GM19397 (cell line): Measurements from ENCODE around the gene DSCAM.
"Not testable (repeated sequence)": the region's sequence is repeated elsewhere in the genome, so short reads cannot be mapped to it uniquely, and the experiment has no call there.

ENCODE experiments used
- ATAC-seq: cut with Tn5 transposase; IDR thresholded peaks from one replicate; pipeline ENCODE4 v1.9.1; 2021; ENCODE audit warnings: mild to moderate bottlenecking, moderate library complexity; ENCODE audit not compliant: unreplicated experiment

The DSCAM gene

DNA sequence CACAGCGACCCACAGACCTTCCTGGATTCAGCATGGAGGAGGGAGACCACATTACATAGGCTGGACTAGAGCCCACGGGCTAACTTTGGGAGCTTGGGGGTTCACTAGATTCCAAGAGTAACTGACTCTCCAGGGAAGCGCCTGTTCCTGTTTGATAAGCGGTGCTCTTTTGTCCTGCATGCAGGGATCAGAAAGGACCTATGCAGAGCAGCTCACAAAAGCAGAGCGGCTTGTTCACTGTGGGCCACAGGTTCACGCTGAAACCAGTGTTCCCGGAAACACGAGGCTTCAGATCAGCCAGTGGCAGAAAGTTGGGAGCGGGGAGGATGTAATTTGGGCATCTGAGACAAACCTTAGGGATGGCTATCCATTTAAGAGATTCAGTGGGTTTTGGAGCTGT is 575.8 kb downstream of the DSCAM start:
- no peak for ATAC-seq

DNA sequence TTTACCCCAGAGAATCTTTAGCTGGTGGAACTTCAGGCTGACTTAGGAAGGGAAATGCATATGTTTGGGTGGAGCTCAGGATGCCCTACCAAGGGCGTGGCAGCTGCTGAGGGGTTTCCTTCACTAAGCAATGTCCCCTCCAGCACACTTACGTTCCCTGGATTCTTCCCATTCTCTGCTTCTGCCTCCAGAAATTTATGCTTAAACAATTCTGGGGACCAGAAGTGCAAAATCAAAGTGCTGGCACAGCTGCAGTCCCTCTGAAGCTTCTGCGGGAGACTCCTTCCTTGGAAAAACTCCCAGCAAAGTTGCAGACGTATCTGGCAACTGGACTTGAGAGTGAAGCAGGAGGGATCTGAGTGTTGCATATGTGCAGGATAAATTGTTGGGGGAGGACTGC is 576.9 kb downstream of the DSCAM start:
- ATAC-seq, result no peak

DNA sequence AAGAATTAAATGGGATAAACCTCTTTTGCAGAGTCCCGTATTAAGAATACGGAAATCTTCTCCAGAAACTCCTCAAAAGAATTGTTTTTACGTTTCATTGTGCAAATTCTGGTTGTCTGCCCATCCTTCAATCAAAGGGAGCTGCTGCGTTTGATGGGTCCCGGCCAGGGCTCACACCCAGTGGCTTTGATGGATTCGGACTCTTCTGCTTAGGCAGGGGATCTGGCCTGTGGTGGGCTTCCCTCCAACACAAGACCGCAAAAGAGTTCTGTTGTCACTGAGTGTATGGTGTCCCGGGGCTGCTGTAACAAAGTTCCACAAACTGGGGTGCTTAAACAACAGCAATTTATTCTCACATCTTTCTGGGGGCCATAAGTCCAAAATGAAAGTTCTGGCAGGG is 577.7 kb downstream of the DSCAM start:
- no peak for ATAC-seq

DNA sequence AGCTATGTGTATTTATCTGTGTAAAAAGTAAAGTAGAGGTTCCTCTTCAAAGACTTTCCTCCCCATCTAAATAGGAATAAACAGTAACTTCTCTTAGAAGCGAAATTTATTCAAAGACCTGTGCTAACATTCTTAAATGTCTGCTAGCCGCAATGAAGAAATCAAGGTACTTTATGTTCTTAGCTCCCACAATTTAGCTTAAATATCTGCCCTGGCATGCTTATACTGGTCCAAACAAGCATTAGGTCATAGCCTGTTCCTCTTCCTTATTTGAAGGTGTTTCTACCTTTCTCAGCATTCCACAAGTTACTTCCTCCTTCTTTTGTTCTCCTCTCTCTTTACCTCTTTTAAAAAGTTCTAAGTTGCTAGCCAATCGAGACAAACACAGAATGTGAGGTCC is 588.5 kb downstream of the DSCAM start:
- ATAC-seq, result not testable (repeated sequence)

DNA sequence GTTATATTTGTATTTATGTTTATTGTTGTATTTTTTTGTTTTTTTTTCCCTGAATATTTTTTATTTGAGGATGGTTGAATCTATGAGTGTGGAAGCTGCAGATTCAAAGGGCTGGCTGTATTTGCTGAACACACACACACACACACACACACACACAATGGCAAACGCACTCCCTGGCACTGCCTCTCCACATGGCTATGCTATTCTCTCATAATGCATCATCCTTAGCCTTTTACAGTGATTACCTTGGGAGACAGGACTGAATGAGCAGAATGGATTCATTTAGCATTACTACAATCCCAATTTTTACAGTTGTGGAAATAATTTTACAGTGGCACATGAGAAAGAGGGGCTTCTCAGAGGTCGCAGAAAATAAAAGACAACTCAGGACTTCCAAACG is 589.6 kb downstream of the DSCAM start:
- ATAC-seq, result no peak

DNA sequence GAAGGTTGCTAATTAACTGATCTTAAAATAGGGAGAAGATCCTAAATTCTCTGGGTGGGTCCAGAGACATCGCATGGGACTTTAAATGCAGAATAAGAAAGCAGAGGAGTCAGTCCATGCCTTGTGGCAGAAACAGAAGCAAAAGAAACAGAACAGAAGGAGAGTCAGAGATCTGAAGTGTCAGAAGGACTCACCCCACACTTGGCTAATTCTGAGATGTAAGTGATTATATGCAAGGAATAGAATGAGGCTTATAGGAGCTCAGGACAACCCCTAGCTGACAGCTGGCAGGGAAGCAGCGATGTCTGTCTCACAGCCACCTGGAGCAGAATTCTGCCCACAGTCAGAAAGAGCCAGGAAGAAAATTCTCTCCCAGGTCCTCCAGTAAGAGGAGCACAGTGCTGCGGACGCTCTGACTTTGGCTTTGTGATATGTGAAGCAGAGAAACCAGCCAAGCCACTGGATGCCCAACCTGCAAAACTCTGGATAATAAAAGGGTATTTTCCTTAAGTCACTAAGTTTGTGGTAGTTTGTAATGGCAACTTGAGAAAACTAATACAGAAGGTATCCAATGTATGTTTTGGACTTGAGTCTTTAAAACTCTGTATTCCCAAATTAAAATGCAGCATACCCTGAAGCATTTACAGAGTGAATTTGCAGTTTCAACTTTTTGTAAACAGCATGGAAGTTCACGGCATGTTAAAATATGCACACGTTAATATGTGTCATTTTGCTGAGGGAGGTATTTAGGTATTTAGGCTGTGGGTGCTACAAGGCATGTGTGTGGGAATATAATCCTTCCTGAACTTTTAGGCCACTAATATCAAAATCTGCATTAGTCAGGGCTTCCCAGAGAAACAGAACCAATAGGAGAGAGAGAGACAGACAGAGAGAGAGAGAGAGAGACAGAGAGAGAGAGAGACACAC is 591.2 kb downstream of the DSCAM start:
- no peak for ATAC-seq

DNA sequence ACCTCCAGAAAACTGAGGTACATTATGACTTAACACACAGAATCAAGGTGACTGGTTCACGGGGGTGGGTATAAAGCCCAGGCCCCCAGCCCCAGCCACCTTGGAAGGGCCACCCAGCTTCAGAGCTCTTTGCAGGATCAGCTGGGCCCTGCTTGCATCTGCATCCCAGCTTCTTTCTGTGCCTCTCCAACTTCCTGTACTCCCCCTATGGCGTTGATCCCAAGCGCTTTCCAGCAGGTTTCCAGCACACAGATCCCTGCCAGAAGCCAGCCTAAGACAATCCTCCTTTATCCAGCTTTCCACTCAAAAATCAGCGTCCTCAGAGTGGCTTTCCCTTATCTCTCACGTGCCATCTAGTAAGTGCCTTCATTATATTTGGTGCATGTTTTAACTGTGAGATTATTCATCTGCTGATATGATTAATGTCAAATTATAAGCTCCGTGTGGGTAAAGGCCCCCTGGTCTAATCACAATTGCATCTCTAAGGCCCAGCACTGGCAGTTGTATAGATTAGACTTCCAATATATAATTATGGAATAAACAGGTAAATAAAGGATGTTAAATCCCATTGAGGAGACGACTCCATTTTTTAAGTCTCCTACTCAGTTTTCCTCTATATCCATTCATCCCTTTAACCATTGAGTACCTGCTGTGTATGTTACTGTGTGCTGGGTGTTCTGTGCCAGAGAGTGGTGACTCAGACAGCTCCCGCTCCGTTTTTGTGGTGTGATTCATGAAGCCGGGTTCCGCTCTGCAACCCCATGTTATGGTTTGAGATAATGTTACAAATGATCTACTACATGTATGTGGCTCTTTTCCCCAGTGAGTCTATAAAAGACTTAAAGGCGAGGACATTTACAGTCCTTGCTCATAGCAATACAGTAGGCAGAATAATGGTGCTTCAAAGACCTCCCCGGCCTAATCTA is 592.2 kb downstream of the DSCAM start:
- ATAC-seq, result no peak

DNA sequence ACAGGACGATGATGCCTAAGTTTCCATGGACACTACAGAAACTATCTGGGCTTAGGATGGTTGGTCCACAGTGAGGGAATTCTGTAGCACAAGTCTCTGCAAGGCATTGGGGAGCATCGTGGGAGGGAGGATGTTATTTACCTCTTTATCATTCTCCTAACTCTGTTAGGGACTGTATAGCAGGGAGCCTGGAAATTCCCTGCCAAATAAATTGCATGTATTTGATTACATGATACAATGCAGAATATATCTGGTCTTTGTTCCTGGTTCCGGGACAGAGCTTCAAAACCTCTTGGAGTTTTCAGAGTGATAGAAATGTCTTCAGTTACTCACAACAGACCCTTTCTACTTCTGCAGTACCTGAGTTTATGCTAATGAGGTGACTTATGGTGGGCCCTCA is 593.8 kb downstream of the DSCAM start:
- ATAC-seq, result no peak

DNA sequence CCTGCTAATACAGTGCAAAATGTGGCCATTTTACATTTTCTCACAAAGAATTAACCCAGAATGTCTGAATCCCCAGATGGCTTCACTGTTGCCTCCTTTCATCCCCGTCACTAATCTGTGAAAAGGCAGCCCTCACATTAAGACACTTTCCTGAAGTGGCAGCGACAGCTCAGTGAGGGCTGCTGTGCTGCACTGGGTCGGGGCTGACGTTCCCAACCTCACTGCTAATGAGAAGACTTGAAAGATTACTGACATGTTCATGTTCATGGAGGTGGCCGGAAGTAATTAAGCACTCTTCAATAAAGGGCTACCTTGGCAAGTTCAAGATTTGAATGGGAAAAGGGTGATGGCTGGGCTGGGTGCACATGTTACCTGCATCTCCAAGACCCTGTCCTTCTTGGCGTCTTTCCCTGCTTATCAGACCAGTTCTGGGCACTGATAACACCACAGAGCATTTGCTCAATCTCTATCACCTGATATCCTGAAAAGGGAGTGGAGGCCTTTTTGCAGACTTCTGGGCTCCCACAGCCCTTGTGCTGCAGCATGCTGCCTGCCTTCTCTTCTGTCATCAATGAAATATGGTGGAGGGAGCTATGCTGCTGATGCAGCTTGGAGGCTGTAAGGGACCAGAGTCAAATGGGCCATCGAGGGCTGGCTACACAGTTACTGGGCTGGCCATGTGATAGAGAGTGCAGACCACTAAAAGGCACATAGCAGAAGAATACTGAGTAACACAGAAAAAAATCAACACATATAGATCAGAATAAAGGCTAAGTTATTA is 596.3 kb downstream of the DSCAM start:
- no peak for ATAC-seq

DNA sequence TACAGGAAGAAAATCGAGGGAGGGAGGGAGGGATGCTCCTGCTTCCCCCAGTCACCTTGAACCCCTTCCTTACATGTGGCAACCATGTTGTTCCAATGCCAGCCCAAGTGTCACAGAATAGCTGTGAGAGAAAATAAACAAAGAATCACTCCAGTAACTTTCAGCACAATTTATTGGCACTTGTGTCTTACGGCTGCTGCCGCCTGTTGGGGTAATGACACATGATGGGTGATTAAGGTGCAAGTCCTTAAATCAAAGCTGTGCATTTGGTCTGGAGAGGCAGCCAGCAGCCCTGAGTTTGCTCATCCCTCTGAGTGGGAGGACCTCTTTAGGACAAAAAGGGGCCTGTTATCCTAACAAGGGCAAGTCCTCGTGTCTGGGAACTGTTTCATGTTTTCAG is 602.0 kb downstream of the DSCAM start:
- ATAC-seq, result no peak

DNA sequence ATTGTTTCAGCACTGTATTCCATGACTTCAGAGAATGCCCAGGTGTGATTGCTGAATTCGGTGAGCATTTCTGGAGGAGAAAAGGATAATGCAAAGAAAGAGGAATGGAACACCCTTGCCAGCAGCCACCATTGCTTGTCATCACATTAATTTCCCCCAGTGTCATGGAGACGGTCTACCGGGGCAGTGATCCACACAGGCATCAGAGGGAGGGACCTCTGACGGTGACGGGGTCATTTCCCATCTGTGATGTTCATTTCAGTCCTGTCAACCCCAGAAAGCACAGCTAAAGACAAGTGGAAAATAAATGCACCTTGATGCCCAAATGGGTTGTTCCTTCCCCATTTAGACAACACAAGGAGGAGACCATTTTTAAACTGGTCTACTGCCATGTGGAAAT is 603.3 kb downstream of the DSCAM start:
- no peak for ATAC-seq

DNA sequence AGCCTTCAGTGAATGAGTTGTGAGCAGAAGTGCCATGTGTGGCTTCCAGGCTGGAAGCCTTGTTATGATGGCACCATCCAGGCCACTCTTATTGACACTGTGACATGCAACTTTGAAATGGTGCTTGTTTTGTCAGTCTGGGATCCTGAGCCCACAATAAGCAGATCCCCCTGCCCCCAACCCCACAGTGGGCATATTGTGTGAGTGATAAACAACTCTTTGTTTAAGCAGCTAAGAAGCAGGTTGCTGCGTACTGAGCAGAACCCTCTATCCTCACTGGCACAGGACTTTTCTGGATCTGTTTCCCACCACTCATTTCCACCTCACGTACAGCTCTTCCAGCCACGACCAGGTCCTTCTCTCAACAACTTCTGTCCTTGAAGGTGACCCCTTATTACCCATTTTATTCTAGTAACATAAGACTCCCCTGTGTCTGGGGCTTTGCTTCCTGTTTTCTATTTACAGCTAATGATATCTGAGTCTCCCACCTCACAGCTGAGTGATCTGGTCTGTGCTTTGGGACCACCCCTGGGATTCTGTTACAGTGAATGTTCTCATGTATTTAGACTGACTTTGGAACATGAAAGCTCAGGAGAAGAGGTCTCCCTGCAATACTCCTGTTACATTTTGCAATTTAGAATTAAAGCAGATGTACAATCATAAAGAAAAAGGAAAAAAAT is 604.2 kb downstream of the DSCAM start:
- no peak for ATAC-seq

DNA sequence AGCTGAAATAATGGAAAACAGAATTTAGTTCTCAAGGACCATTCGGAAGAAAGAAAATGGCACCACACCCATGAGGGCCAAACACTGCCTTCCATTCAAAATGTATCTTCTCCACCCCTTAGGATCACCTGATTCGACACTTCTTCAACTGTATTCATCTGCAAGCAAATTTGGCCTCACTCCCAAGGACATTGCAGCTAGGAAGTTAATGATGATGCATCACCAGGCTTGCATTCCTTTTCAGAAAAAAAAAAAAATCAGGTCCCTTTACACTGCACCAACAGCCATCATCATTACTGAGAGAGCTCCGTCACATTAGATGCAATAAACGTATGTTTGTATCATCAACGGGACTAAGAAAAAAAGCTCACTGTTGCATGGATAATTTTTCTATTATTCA is 611.4 kb downstream of the DSCAM start:
- no peak for ATAC-seq

DNA sequence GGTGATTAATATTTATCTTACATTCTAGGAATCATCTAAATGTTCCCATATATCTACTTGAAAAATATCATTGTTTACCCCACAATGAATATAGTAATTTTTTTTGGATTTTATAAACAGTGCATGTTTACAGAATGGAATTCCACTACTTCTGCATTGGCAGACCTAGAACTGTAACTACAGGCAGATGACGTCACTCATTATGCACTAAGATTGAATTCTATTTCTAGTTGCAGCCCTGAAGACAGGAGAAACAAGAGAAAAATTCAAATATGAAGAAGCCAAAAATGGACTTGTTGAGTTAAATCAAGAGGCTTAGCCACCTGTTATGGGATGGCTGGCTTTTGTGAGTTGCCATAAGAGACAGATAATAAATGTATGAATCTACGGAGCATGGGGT is 615.0 kb downstream of the DSCAM start:
- no peak for ATAC-seq

DNA sequence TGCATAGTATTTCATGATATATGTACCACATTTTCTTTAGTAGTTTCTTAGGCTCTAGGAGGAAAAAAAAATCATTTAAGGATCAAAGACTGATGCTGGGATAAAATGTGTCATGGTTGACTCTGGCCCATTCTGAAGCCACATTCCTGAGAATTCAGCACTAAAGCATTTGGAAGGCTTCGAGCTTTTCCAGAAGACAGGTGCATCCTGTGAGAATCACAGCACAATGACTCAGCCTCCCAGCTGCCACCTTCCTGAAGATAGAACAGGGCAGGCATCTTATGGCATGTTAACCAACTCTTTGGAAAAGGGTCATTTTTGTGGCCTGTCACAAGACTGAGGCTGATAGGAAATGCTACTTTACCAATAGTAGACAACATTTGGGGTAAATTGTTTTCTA is 619.9 kb downstream of the DSCAM start:
- no peak for ATAC-seq

DNA sequence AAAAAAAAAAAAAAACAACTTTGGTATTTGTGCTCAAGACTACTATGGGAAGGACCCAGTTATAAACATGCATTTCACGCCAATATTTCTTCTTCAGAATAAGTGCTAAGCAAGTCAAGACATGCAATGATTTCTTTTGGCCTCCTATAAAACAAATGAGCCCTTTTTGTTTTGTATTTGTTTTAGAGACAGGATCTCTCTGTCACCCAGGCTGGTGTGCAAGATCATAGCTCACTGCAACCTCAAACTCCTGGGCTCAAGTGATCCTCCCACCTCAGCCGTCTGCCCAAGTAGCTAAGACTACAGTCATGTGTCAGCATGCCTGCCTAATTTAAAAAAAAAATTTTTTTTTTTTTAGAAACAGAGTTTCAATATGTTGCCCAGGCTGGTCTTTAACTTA is 631.0 kb downstream of the DSCAM start:
- no peak for ATAC-seq

DNA sequence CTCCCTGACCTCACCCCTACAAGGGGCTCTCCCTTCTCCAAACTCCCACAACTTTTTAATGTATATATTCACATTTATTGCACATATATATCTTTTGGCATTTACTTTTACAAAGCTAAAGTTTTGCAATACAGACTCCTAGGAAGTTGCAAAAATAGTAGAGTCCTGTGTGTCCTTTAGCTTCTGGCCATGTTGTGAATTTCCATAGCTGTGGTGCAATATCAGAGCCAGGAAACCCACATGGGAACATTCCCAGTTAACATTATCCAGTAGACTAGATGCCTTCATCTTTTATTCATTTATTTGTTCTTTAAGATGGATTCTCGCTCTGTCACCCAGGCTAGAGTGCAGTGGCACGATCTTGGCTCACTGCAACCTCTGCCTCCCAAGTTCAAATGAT is 636.7 kb downstream of the DSCAM start:
- ATAC-seq, result no peak

DNA sequence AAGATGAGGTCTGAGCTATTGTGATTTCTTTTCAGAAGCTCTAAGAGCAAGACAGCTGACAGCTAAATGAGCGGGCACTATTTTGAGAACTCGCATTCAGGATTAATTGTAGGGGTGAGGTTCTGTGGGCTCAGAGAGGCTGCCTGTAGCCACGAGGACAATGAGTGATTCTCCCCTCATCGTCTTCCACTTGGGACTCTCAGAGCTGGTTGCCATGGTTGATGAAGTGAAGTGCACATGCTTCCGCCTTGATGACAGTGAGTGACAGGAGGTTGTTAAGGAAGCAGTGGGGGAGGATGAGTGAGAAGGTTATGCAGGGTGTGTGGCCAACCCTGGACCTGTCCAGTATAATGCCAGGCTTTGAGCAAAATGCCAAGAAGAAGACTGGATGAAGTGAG is 638.0 kb downstream of the DSCAM start:
- no peak for ATAC-seq

DNA sequence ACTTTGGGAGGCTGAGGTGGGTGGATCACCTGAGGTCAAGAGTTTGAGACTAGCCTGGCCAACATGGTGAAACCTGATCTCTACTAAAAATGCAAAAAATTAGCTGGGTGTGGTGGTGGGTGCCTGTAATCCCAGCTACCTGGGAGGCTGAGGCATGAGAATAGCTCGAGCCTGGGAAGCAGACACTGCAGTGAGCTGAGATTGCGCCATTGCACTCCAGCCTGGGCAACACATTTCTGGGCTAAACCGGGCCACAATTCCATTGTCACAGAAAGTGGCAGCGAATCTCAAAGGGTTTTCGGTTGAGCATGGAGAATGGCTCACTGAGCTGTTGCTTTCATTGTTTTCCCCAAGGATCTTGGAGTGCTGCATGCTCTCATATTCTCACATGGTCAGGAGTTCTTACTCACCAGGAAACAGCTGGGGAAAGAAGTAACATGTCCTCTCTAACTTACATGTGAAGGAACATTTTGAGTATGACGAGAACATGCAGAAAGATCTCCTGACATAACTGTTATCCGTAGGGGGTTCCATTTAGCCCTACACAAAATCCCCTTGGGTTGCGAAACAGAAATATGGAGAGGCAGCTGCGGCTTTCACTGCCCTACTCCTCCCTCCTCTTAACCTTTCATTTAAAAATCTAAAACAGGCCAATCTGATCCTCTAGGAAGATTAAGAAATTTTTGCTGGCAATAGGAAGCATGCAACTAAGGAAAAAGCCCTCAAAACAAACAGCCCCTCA is 638.6 kb downstream of the DSCAM start:
- no peak for ATAC-seq

DNA sequence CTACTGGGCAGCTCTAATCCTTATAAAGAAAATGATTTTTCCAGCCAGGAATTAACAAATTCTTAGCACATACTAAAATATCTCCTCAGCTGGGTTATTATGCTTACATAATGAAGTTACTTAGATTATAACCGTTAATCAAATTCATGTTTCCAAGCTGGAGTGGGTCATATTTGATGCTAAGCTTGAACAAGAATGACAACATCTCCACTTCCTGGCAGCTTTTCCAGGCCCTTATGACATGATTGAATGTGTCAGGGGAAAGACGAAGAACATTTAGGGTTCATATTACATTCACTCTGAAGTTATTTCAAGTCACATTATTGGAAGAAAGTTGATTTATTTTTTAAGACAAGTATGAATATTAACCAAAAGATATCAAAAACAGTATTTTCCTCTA is 646.0 kb downstream of the DSCAM start:
- ATAC-seq, result no peak
